ENCODE results near the gene PRKCA.

DNA sequence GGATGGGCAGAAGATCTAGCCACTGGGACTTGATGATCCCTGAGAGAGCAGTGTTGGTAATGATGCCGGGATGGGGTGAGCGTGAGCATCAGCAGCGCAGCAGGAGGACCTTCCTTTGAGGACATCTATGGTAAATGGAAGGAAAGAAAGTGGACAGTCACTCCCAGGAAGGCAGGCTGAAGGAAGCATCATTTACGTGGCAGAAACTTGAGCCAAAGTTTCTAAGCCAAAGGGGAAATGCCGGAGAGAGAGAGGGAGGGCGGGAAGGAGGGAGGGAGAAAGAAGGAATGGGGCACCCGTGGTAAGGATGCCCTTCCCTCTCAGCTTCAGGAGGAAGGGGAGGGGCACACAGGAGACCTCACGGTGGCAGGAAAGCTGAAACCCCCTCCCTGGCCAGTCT lies 446.2 kb downstream of the PRKCA start:
- TF ChIP-seq EZH2phosphoT487 (IDR thresholded peaks at IDR 0.05; ENCODE audit: borderline replicate concordance, low read length) = no peak
- TF ChIP-seq, protein P1, sequence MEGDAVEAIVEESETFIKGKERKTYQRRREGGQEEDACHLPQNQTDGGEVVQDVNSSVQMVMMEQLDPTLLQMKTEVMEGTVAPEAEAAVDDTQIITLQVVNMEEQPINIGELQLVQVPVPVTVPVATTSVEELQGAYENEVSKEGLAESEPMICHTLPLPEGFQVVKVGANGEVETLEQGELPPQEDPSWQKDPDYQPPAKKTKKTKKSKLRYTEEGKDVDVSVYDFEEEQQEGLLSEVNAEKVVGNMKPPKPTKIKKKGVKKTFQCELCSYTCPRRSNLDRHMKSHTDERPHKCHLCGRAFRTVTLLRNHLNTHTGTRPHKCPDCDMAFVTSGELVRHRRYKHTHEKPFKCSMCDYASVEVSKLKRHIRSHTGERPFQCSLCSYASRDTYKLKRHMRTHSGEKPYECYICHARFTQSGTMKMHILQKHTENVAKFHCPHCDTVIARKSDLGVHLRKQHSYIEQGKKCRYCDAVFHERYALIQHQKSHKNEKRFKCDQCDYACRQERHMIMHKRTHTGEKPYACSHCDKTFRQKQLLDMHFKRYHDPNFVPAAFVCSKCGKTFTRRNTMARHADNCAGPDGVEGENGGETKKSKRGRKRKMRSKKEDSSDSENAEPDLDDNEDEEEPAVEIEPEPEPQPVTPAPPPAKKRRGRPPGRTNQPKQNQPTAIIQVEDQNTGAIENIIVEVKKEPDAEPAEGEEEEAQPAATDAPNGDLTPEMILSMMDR (IDR thresholded peaks at IDR 0.05; ENCODE audit: low read depth, low read length, poor library complexity, severe bottlenecking) = no peak

Measured in DOHH2 (cell line).